Osteoblast (primary cell): Measurements from ENCODE around the gene CRB2. TPM values are rescaled to one million over a fixed set of nuclear protein-coding genes. Genes with fewer than 3 reads are reported as not detected.

ENCODE experiments used
- DNase-seq: peaks from one replicate; pipeline ENCODE4 v3.0.0; 2011; ENCODE audit warnings: low spot score, mixed read lengths; ENCODE audit not compliant: insufficient read length; ENCODE audit errors: missing footprints
- H2AFZ ChIP-seq: 2 replicates; pipeline ENCODE4 v1.6.0; 2011; ENCODE audit warnings: mild to moderate bottlenecking, low read length
- H3K27ac ChIP-seq: 2 replicates; pipeline ENCODE4 v1.5.1; 2011; ENCODE audit warnings: mild to moderate bottlenecking, low read depth, low read length, moderate library complexity
- H3K27me3 ChIP-seq: 2 replicates; pipeline ENCODE4 v1.6.0; 2012; ENCODE audit warnings: mild to moderate bottlenecking, control low read depth, inconsistent platforms, low read length, moderate library complexity; ENCODE audit not compliant: insufficient read depth
- H3K36me3 ChIP-seq: 2 replicates; pipeline ENCODE4 v1.5.1; 2011; ENCODE audit warnings: mild to moderate bottlenecking, low read length, control low read depth, moderate library complexity; ENCODE audit not compliant: insufficient read depth
- H3K4me1 ChIP-seq: 2 replicates; pipeline ENCODE4 v1.5.1; 2011; ENCODE audit warnings: mild to moderate bottlenecking, low read length, control low read depth, moderate library complexity; ENCODE audit not compliant: insufficient read depth
- H3K4me2 ChIP-seq: 2 replicates; pipeline ENCODE4 v1.6.0; 2011; ENCODE audit warnings: mild to moderate bottlenecking, low read length; ENCODE audit not compliant: insufficient read depth
- H3K4me3 ChIP-seq: fragments of 200-600 bp; sonication (generic); 3 replicates; pipeline ENCODE4 v1.5.1; 2012; ENCODE audit warnings: mild to moderate bottlenecking, low read length, inconsistent platforms; ENCODE audit not compliant: insufficient read depth
- H3K79me2 ChIP-seq: 2 replicates; pipeline ENCODE4 v1.6.0; 2012; ENCODE audit warnings: mild to moderate bottlenecking, low read length, control low read depth, inconsistent platforms; ENCODE audit not compliant: insufficient read depth
- H3K9me3 ChIP-seq: 2 replicates; pipeline ENCODE4 v1.5.1; 2011; ENCODE audit warnings: low read depth, low read length, control low read depth
- H4K20me1 ChIP-seq: 2 replicates; pipeline ENCODE4 v1.6.0; 2012; ENCODE audit warnings: mild to moderate bottlenecking, low read length, control low read depth; ENCODE audit not compliant: insufficient read depth
- total RNA-seq: library from RNA; depleted of rRNA; stranded (reverse); fragments of >200 nt; gene quantifications from 2 replicates; pipeline ENCODE4 v1.2.3, GENCODE V29; 2012
- TF ChIP-seq, protein P1 (sequence below): IDR thresholded peaks from 2 replicates; pipeline ENCODE4 v1.5.1; 2011; ENCODE audit warnings: mild to moderate bottlenecking, low read depth, low read length, moderate library complexity; ENCODE audit errors: extremely low read depth

CRB2 gene
- total RNA-seq, 1 donor, result not detected

DNA sequence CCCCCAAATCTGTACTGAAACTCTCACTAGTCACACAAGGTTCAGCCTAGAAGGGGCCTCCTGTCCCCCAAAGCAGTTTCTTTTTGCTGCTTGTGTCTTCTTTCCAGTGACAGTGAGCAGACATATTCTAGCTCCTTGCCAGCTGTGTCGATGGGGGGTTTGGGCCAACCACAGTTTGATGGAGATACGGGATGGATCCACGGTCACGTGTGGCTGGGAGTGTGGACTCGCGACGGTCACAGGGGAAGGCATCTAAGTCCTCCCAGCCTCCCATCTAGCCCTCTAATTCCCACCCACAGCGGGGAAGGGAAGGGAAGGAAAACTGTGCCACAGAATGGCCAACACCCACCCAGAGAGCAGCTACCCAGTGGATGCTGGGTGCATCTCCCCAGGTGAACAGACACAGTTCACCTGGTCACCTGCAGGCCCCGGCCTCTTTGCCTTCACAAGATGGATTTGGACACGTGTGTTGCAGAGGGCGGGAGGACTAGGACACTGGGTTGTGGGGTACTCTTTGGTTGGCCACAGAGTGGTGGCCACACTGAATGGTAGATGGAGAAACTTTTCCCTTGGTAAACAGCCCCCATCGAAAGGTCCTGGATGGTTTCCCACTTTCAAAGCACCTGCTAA lies 54.4 kb downstream of the CRB2 start:
- DNase-seq, result peak; percentile 32
- TF ChIP-seq, protein P1, sequence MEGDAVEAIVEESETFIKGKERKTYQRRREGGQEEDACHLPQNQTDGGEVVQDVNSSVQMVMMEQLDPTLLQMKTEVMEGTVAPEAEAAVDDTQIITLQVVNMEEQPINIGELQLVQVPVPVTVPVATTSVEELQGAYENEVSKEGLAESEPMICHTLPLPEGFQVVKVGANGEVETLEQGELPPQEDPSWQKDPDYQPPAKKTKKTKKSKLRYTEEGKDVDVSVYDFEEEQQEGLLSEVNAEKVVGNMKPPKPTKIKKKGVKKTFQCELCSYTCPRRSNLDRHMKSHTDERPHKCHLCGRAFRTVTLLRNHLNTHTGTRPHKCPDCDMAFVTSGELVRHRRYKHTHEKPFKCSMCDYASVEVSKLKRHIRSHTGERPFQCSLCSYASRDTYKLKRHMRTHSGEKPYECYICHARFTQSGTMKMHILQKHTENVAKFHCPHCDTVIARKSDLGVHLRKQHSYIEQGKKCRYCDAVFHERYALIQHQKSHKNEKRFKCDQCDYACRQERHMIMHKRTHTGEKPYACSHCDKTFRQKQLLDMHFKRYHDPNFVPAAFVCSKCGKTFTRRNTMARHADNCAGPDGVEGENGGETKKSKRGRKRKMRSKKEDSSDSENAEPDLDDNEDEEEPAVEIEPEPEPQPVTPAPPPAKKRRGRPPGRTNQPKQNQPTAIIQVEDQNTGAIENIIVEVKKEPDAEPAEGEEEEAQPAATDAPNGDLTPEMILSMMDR, result no peak
- Histone ChIP-seq H3K27me3 (no peaks in the 10 kb centered on the region), H3K4me3 (no peak overlapping the region), H3K4me2 (no peak overlapping the region), H3K36me3 (no peaks in the 10 kb centered on the region), H3K9me3 (no peaks in the 10 kb centered on the region), H3K79me2 (no peaks in the 10 kb centered on the region), H4K20me1 (no peaks in the 10 kb centered on the region), H3K27ac (no peak overlapping the region), H3K4me1 (no peaks in the 10 kb centered on the region), H2AFZ (no peak overlapping the region)

DNA sequence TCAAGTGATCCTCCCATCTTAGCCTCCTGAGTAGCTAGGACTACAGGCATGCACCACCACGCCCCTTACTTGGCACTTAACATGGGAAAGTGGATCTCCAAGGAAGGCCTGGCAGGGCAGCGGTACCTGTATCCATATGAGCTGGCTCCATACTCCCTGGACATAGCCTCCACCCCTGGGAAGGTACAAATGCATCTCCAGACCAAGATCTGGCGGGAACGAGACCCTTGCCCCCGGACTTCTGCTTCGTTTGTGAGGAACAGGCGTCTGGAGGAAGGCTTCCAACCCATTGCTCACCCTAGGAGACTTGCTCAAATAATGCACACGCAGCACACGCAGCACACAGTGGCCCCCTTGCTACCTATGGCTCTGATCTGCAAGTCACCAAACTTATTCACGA lies 55.2 kb downstream of the CRB2 start:
- Histone ChIP-seq H3K4me1 (no peaks in the 10 kb centered on the region), H2AFZ (no peak overlapping the region), H3K36me3 (no peaks in the 10 kb centered on the region), H3K4me2 (no peak overlapping the region), H3K27ac (no peak overlapping the region), H3K4me3 (no peak overlapping the region), H3K27me3 (no peaks in the 10 kb centered on the region), H4K20me1 (no peaks in the 10 kb centered on the region), H3K9me3 (no peaks in the 10 kb centered on the region), H3K79me2 (no peaks in the 10 kb centered on the region)
- DNase-seq, result no peak
- TF ChIP-seq, protein P1, result no peak

DNA sequence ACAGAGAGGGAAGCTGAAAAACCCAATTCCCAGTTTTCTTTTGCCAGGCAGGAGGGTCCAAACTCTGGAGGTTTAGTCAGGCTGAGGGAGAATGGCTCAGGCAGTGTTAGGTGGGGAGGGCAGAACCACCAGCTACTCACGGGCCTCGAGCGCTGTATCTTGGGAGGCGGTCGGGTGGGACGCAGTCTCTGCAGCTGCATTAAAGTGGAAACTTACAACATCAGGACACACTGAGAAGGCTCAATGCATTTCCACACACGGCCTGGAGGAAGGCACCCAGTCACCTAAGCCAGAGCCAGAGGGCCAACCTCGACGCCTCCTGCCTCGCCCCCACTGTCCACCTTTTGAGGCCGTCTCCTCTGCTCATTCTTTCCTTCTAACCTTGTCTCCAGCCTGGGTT lies 55.6 kb downstream of the CRB2 start:
- TF ChIP-seq, protein P1, result no peak
- H3K36me3 ChIP-seq, result no peaks in the 10 kb centered on the region

DNA sequence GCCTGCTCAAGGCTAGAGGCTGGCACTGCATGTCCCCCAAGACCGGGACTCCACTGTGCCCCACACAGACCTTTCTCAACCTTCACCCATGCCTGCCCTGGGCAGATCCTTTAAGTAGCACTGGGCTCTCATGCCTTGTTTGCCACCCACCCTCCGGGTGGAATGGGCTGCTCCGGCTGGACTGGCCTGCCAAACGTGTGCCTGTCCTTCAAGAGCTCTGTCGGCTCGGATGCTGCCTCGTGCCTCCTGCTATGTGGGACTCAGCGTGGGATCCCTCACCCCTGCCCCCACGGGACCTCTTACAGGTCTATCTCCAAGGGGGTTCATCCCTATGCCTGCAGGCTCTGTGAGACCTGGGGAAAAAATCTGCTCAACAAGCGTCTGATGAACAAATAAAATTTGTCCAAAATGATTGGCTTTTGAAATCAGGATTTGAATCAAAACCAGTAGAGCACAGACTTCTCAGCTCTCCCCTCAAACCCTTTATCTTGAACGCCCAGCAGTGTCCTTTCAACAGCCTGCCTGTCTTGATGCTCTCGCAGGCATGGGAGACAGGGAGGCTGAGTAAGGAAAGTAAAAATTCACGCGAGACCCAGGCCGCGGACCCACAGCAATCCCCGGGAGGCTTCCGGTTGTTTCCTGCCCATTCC lies 56.3 kb downstream of the CRB2 start:
- H3K9me3 ChIP-seq, result no peaks in the 10 kb centered on the region
- no peaks in the 10 kb centered on the region for H3K79me2 ChIP-seq
- no peaks in the 10 kb centered on the region for H4K20me1 ChIP-seq
- H3K27ac ChIP-seq, result no peak overlapping the region
- DNase-seq, result peak; percentile 72
- no peak overlapping the region for H2AFZ ChIP-seq
- TF ChIP-seq, protein P1, result no peak
- no peak overlapping the region for H3K4me2 ChIP-seq
- no peaks in the 10 kb centered on the region for H3K4me1 ChIP-seq
- H3K4me3 ChIP-seq, result no peak overlapping the region
- H3K36me3 ChIP-seq, result no peaks in the 10 kb centered on the region
- H3K27me3 ChIP-seq, result no peaks in the 10 kb centered on the region

More for the DNA sequence above, 55.6 kb downstream of the CRB2 start:
- Histone ChIP-seq H2AFZ (no peak overlapping the region), H3K27ac (no peak overlapping the region), H4K20me1 (no peaks in the 10 kb centered on the region), H3K27me3 (no peaks in the 10 kb centered on the region), H3K79me2 (no peaks in the 10 kb centered on the region), H3K9me3 (no peaks in the 10 kb centered on the region), H3K4me3 (no peak overlapping the region), H3K4me2 (no peak overlapping the region), H3K4me1 (no peaks in the 10 kb centered on the region)
- peak; percentile 74 for DNase-seq
